ENCODE data around the gene CYP2S1.
"Not testable (repeated sequence)": the region's sequence is repeated elsewhere in the genome, so short reads cannot be mapped to it uniquely, and the experiment has no call there.

Gene CYP2S1

GRCh38 chr19:41194157-41194552, 1.1 kb downstream of the CYP2S1 start:
- no peak for DNase-seq (ENCODE audit: low read depth)

DNA sequence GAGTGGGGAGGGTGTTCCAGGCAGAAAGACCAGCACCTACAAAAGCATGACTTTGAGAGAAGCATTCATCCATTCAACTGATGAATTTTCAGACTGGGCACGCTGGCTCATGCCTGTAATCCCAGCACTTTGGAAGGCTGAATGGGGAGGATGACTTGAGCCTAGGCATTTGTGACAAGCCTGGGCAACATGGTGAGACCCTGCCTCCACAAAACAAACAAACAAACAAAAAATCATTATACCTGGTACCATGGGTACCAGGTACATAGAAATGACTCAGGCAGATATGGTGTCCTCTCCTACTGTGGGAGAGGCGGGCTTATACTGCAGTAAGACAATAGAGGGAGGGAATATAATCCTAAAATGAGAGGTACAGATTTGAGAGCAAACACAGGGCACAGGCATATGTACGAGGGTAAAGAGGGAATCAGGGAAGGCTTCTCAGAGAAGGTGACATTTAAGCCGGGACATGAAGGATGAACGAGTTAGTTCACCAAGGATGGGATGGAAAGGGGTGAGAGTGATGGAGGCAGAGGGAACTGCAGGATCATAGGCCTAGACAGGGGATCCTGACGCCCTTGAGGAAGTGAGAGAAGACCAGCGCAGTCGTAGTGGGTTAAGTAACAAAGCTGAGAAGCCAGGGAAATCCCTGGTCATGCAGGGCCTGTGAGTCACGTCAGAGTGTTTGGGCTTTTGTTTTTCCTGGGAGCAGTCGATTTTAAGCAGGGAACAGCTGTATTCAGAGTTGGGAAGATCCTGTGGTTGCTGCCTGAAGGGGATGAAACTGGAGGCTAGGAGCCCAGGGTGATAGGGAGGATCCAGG, 2.9 kb downstream of the CYP2S1 start:
- no peak for DNase-seq (ENCODE audit: low read depth)

- no peak for DNase-seq (ENCODE audit: low read depth)
Measured at GRCh38 chr19:41198559-41198958, 5.5 kb downstream of the CYP2S1 start.

- DNase-seq (ENCODE audit: low read depth), result no peak
Measured at GRCh38 chr19:41203371-41203770, 10.4 kb downstream of the CYP2S1 start.

GRCh38 chr19:41204338-41204737, 11.3 kb downstream of the CYP2S1 start:
- DNase-seq (ENCODE audit: low read depth), result not testable (repeated sequence)

DNA sequence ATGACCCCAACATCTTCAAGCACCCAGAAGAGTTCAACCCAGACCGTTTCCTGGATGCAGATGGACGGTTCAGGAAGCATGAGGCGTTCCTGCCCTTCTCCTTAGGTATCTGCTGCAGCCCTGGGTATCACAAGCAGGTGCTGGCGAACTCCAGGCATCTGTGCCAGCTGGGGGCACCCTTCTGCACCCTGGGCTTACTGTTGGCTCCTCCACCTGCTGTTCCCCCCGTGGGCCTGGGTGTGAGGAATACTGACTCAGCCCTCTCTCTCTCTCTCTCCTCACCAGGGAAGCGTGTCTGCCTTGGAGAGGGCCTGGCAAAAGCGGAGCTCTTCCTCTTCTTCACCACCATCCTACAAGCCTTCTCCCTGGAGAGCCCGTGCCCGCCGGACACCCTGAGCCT, 13.0 kb downstream of the CYP2S1 start:
- no peak for DNase-seq (ENCODE audit: low read depth)

DNA sequence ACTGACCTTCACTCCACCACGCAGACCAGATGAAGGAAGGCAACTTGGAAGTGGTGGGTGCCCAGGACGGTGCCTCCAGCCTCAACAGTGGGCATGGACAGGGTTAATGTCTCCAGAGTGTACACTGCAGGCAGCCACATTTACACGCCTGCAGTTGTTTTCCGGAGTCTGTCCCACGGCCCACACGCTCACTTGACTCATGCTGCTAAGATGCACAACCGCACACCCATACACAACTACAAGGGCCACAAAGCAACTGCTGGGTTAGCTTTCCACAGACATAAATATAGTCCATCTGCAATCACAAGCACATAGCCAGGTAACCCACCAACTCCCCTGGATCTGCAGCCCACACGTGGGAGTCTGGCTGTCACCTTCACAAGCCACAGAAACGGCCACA, 13.4 kb downstream of the CYP2S1 start:
- no peak for DNase-seq (ENCODE audit: low read depth)

- DNase-seq (ENCODE audit: low read depth), result no peak
Measured at GRCh38 chr19:41206926-41207750, 14.1 kb downstream of the CYP2S1 start.

- no peak for DNase-seq (ENCODE audit: low read depth)
Measured at GRCh38 chr19:41214161-41214560, 21.1 kb downstream of the CYP2S1 start.

DNA sequence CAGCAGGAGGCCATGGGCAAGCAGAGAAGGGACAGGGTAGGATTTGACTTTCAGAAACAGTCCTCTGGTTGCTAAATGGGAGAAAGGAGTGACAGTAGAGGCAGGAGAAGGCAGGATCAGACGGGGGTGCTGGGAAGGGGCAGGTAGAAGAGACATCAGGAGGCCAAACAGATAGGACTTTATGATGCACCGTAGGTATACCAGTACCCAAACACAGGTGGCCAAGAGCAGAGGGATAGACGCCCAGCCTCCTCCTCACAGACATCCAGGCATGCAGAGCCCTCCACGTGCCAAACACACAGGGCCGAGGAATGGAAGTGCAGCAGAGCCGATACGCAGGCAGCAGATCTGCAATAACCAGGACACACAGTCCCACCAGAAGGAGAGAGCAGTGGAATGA, 24.7 kb downstream of the CYP2S1 start:
- DNase-seq (ENCODE audit: low read depth), result no peak

GRCh38 chr19:41218249-41218614, 25.2 kb downstream of the CYP2S1 start:
- DNase-seq (ENCODE audit: low read depth), result no peak

GRCh38 chr19:41218615-41219507, 25.8 kb downstream of the CYP2S1 start, which contains the start of gene AXL:
TSS of gene AXL (plus strand) at chr19:41219223. CDS start at chr19:41219393, 170 bp downstream.
- DNase-seq (ENCODE audit: low read depth), result peak; percentile 73

- no peak for DNase-seq (ENCODE audit: low read depth)
Measured at GRCh38 chr19:41219924-41220567, 27.0 kb downstream of the CYP2S1 start.

- DNase-seq (ENCODE audit: low read depth), result no peak
Measured at GRCh38 chr19:41220811-41221210, 27.8 kb downstream of the CYP2S1 start.

DNA sequence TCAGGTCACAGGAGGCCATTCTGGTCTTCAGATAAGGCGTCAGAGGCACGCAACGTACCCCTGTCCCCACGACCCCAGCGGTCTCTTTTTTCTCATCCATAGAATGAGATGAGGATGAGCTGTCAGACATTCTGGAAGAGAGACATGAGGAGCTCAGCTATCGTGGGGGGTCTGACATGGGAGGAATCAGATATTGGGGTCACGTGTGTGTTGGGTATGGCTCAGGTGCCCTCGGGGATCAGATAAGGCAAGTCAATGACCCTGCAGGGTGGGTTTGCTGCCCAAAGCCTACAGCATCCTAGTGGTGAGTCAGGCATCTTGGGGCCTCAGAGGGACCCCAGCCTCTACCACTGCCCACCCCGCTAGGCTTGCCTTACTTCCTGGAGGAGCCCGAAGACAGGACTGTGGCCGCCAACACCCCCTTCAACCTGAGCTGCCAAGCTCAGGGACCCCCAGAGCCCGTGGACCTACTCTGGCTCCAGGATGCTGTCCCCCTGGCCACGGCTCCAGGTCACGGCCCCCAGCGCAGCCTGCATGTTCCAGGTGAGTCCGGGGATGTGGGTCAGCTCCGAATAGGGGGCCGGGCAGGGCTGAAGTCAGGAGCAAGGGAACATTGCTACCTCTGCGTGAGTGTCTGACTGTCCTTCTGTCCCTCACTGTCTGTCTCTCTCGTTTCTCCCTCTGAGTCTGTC, 28.6 kb downstream of the CYP2S1 start:
- DNase-seq (ENCODE audit: low read depth), result no peak

DNA sequence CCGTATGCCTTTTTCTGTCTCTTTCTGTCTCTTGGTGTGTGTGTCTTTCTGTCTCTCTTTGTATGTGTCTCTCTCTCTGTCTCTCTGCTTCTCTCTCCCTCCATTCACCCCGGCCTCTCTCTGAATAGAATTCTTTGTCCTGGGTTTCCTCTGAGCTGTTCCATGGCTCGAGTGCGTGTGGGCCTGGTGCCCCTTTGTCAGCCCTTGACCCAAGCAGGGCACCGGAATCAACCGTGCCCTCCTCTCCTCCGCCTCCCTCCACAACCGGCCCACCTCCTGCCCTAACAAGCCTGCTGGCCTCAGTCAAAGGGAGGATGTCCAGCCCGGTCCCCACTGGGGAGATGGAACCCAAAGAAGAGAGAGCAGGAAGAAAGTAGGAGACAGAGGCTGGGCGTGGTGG, 29.2 kb downstream of the CYP2S1 start:
- DNase-seq (ENCODE audit: low read depth), result no peak

DNA sequence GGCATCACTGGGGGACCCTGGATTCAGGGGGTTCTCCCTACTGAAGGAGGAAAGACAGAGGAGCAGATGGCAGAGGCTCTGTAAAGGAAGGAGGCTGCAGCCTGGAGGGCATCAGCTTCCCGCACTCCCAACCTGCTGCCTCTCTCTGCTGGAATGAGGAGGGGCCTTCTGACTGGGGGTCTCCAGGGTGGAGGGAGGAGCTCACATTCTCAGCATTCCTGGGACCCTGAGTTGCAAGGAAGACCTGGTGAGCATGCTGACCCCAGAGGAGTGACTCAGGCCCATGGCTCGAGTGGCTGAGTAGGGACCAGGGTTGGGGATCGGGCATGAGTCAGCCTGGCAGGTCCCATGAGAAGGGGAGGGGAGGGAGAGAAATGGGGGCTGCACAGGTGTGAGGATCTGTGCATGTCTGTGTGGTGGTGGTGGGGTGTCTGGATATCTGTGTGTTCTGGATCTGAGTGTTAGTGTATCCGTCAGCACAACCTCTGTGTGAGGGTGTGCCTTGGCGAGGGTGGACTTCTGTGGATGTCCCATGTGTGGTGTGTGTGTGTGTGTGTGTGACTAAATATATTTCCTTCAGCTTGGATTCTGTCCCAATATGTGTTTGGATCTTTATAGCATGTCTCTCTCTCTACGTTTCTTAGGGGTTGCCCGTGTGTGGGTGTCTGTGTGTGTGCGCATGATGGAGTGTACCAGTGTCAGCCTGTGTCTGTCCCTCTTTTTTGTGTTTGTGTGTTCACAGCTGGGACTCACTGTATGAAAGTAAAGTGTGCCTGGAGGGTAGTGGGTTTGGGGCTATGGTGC, 30.6 kb downstream of the CYP2S1 start:
- DNase-seq (ENCODE audit: low read depth), result peak; percentile 54

DNA sequence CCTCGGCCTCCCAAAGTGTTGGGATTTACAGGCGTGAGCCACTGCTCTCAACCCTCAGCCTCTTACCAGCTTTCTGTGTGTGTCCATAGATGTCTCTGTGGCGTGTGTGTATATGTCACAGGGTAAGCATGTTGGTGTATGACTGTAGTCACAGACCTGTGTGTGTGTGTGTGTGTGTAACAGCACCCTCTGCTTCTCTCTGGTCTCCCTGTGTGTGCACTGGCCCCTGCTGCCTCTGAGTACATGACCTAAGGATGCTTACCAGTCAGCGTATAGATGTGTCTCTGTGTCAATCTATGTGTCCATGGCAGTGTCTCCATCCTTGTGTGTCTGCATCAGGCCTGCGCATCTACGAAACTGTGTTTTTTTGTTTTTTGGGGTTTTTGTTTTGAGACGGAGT, 31.6 kb downstream of the CYP2S1 start:
- no peak for DNase-seq (ENCODE audit: low read depth)

- DNase-seq (ENCODE audit: low read depth), result peak; percentile 99
Measured at GRCh38 chr19:41225238-41226052, 32.4 kb downstream of the CYP2S1 start.
